ENCODE measurements around the gene OR51V1.

OR51V1 gene

GRCh38 chr11:5226732-5227310 lies 26.3 kb upstream of the OR51V1 start, which contains the start of gene HBB:
Gene HBB (minus strand): TSS chr11:5227071. CDS start chr11:5227021, 50 bp downstream.
- in situ Hi-C loops (cut with MboI; ENCODE audit: low pct_unique_long_range_greater_than_20kb, low sequenced_read_pairs, unreplicated experiment), result no loop called here
- DNase-seq (ENCODE audit: low spot score), result no peak
- no peak for TF ChIP-seq CTCF (IDR thresholded peaks at IDR 0.05; ENCODE audit: extremely low read depth, insufficient read depth, missing control alignments)

GRCh38 chr11:5225480-5225871 lies 25.0 kb upstream of the OR51V1 start:
- in situ Hi-C loops (cut with MboI; ENCODE audit: low pct_unique_long_range_greater_than_20kb, low sequenced_read_pairs, unreplicated experiment), result no loop called here
- no peak for DNase-seq (ENCODE audit: low spot score)
- TF ChIP-seq CTCF (IDR thresholded peaks at IDR 0.05; ENCODE audit: extremely low read depth, insufficient read depth, missing control alignments), result no peak

GRCh38 chr11:5224538-5225479 lies 24.3 kb upstream of the OR51V1 start:
- DNase-seq (ENCODE audit: low spot score), result no peak
- in situ Hi-C loops (cut with MboI; ENCODE audit: low pct_unique_long_range_greater_than_20kb, low sequenced_read_pairs, unreplicated experiment), result no loop called here
- no peak for TF ChIP-seq CTCF (IDR thresholded peaks at IDR 0.05; ENCODE audit: extremely low read depth, insufficient read depth, missing control alignments)

- no peak for TF ChIP-seq CTCF (IDR thresholded peaks at IDR 0.05; ENCODE audit: extremely low read depth, insufficient read depth, missing control alignments)
- DNase-seq (ENCODE audit: low spot score), result no peak
- in situ Hi-C loops (cut with MboI; ENCODE audit: low pct_unique_long_range_greater_than_20kb, low sequenced_read_pairs, unreplicated experiment), result no loop called here
Measured at GRCh38 chr11:5223686-5224085, 23.2 kb upstream of the OR51V1 start.

GRCh38 chr11:5223146-5223545 lies 22.7 kb upstream of the OR51V1 start:
- in situ Hi-C loops (cut with MboI; ENCODE audit: low pct_unique_long_range_greater_than_20kb, low sequenced_read_pairs, unreplicated experiment), result no loop called here
- TF ChIP-seq CTCF (IDR thresholded peaks at IDR 0.05; ENCODE audit: extremely low read depth, insufficient read depth, missing control alignments), result no peak

GRCh38 chr11:5210376-5210885 lies 9.9 kb upstream of the OR51V1 start:
- DNase-seq (ENCODE audit: low spot score), result no peak

More at GRCh38 chr11:5223146-5223545, 22.7 kb upstream of the OR51V1 start:
- no peak for DNase-seq (ENCODE audit: low spot score)

More at GRCh38 chr11:5210376-5210885, 9.9 kb upstream of the OR51V1 start:
- no peak for TF ChIP-seq CTCF (IDR thresholded peaks at IDR 0.05; ENCODE audit: extremely low read depth, insufficient read depth, missing control alignments)
- in situ Hi-C loops (cut with MboI; ENCODE audit: low pct_unique_long_range_greater_than_20kb, low sequenced_read_pairs, unreplicated experiment), result no loop called here

All from GM13977 (cell line).